ENCODE measurements around the gene ZNF888.
"Not testable (repeated sequence)": the region's sequence is repeated elsewhere in the genome, so short reads cannot be mapped to it uniquely, and the experiment has no call there.

The ZNF888 gene

GRCh38 chr19:52910648-52911047 lies 12.6 kb downstream of the ZNF888 start:
- Histone ChIP-seq H4K20me1 (no peaks in the 10 kb centered on the region), H3K27me3 (no peaks in the 10 kb centered on the region), H3K36me3 (peaks cover 92% of the 10 kb centered on the region), H3K4me3 (no peak overlapping the region), H3K27ac (no peak overlapping the region), H3K4me2 (no peak overlapping the region), H3K9ac (no peak overlapping the region), H3K4me1 (no peaks in the 10 kb centered on the region), H3K9me3 (no peaks in the 10 kb centered on the region)
- no peak for TF ChIP-seq Cebpa-rat (IDR thresholded peaks at IDR 0.05)

GRCh38 chr19:52904052-52904780 lies 19.0 kb downstream of the ZNF888 start:
- H3K27me3 ChIP-seq, H3K9me3 ChIP-seq, H4K20me1 ChIP-seq, H3K4me2 ChIP-seq, H3K4me1 ChIP-seq, H3K27ac ChIP-seq, H3K9ac ChIP-seq, H3K4me3 ChIP-seq: not testable (repeated sequence)
- H3K36me3 ChIP-seq = peaks cover 39% of the 10 kb centered on the region

GRCh38 chr19:52901842-52902241 lies 21.4 kb downstream of the ZNF888 start:
- H3K9ac ChIP-seq = no peak overlapping the region
- no peaks in the 10 kb centered on the region for H3K9me3 ChIP-seq
- no peaks in the 10 kb centered on the region for H4K20me1 ChIP-seq
- H3K27ac ChIP-seq = no peak overlapping the region
- no peak overlapping the region for H3K4me2 ChIP-seq
- no peak for TF ChIP-seq Cebpa-rat (IDR thresholded peaks at IDR 0.05)
- H3K27me3 ChIP-seq = no peaks in the 10 kb centered on the region
- H3K36me3 ChIP-seq = peaks cover 18% of the 10 kb centered on the region
- peaks cover 15% of the 10 kb centered on the region for H3K4me1 ChIP-seq
- no peak overlapping the region for H3K4me3 ChIP-seq

GRCh38 chr19:52898596-52898995 lies 24.6 kb downstream of the ZNF888 start:
- not testable (repeated sequence) for H3K9ac ChIP-seq, H3K9me3 ChIP-seq, H3K27me3 ChIP-seq, H3K27ac ChIP-seq, H3K4me3 ChIP-seq, H4K20me1 ChIP-seq
- peaks cover 26% of the 10 kb centered on the region for H3K4me1 ChIP-seq
- H3K36me3 ChIP-seq = peaks cover 20% of the 10 kb centered on the region
- peak overlapping the region; percentile 70 for H3K4me2 ChIP-seq

GRCh38 chr19:52898101-52898500 lies 25.1 kb downstream of the ZNF888 start:
- Histone ChIP-seq H3K9ac (peak overlapping the region; percentile 89; the same call in 1 of the 2 replicates), H3K9me3 (no peaks in the 10 kb centered on the region), H3K36me3 (peaks cover 25% of the 10 kb centered on the region), H3K4me3 (peak overlapping the region; percentile 93), H3K4me2 (peak overlapping the region; percentile 70), H3K27ac (no peak overlapping the region), H3K4me1 (peaks cover 26% of the 10 kb centered on the region), H4K20me1 (no peaks in the 10 kb centered on the region), H3K27me3 (no peaks in the 10 kb centered on the region)
- no peak for TF ChIP-seq Cebpa-rat (IDR thresholded peaks at IDR 0.05)

- Histone ChIP-seq H4K20me1 (no peaks in the 10 kb centered on the region), H3K27me3 (no peaks in the 10 kb centered on the region), H3K4me1 (peaks cover 26% of the 10 kb centered on the region), H3K4me2 (peak within 1 kb of the TSS; percentile 90), H3K36me3 (peaks cover 31% of the 10 kb centered on the region), H3K9ac (peak within 1 kb of the TSS; percentile 89), H3K4me3 (peak within 1 kb of the TSS; percentile 93), H3K9me3 (no peaks in the 10 kb centered on the region), H3K27ac (peak within 1 kb of the TSS; percentile 90)
- TF ChIP-seq Cebpa-rat (IDR thresholded peaks at IDR 0.05) = no peak
These were observed 25.9 kb downstream of the ZNF888 start, which contains the start of gene ZNF320 for GRCh38 chr19:52897138-52897935. ZNF320 (minus strand) TSS chr19:52897635; CDS start chr19:52890255, 7,380 bp downstream.

GRCh38 chr19:52896431-52897137 lies 26.6 kb downstream of the ZNF888 start:
- H3K27ac ChIP-seq = peak overlapping the region; percentile 90
- no peaks in the 10 kb centered on the region for H3K27me3 ChIP-seq
- H4K20me1 ChIP-seq = no peaks in the 10 kb centered on the region
- peak overlapping the region; percentile 93 for H3K4me3 ChIP-seq
- peaks cover 26% of the 10 kb centered on the region for H3K4me1 ChIP-seq
- H3K9ac ChIP-seq = peak overlapping the region; percentile 89
- H3K4me2 ChIP-seq = peak overlapping the region; percentile 90
- no peak for TF ChIP-seq Cebpa-rat (IDR thresholded peaks at IDR 0.05)
- H3K36me3 ChIP-seq = peaks cover 38% of the 10 kb centered on the region
- H3K9me3 ChIP-seq = no peaks in the 10 kb centered on the region

- Histone ChIP-seq H4K20me1 (no peaks in the 10 kb centered on the region), H3K4me1 (peaks cover 5% of the 10 kb centered on the region), H3K9ac (no peak overlapping the region), H3K27me3 (no peaks in the 10 kb centered on the region), H3K36me3 (peaks cover 86% of the 10 kb centered on the region), H3K27ac (no peak overlapping the region), H3K4me3 (no peak overlapping the region), H3K4me2 (no peak overlapping the region), H3K9me3 (peaks cover 4% of the 10 kb centered on the region; the same call in 1 of the 2 replicates)
- TF ChIP-seq Cebpa-rat (IDR thresholded peaks at IDR 0.05) = no peak
These were observed 31.9 kb downstream of the ZNF888 start for GRCh38 chr19:52891336-52891735.

- H3K27ac ChIP-seq = no peak overlapping the region
- H3K9ac ChIP-seq = no peak overlapping the region
- no peak overlapping the region for H3K4me3 ChIP-seq
- no peak overlapping the region for H3K4me2 ChIP-seq
- peaks cover 13% of the 10 kb centered on the region for H3K9me3 ChIP-seq
- no peak for TF ChIP-seq Cebpa-rat (IDR thresholded peaks at IDR 0.05)
- no peaks in the 10 kb centered on the region for H3K27me3 ChIP-seq
- H4K20me1 ChIP-seq = no peaks in the 10 kb centered on the region
- peaks cover 93% of the 10 kb centered on the region for H3K36me3 ChIP-seq
- H3K4me1 ChIP-seq = no peaks in the 10 kb centered on the region
These were observed 33.3 kb downstream of the ZNF888 start for GRCh38 chr19:52889931-52890330.

GRCh38 chr19:52889076-52889475 lies 34.2 kb downstream of the ZNF888 start:
- Histone ChIP-seq H3K9ac (no peak overlapping the region), H3K27me3 (no peaks in the 10 kb centered on the region), H4K20me1 (no peaks in the 10 kb centered on the region), H3K36me3 (peaks cover 93% of the 10 kb centered on the region), H3K4me2 (no peak overlapping the region), H3K9me3 (peaks cover 21% of the 10 kb centered on the region), H3K4me3 (no peak overlapping the region), H3K4me1 (no peaks in the 10 kb centered on the region), H3K27ac (no peak overlapping the region)
- no peak for TF ChIP-seq Cebpa-rat (IDR thresholded peaks at IDR 0.05)
